Measurements from ENCODE around the gene TMED8.
"Not testable (repeated sequence)": the region's sequence is repeated elsewhere in the genome, so short reads cannot be mapped to it uniquely, and the experiment has no call there.

The TMED8 gene

GRCh38 chr14:77338302-77338701, 38.6 kb downstream of the TMED8 start:
- no peak overlapping the region for H3K9ac ChIP-seq (ENCODE audit: low read depth, low read length)
- no peak overlapping the region; the same call in 1 of the 2 replicates for H3K4me3 ChIP-seq (ENCODE audit: low read length)
- peaks cover 56% of the 10 kb centered on the region for H3K4me1 ChIP-seq (ENCODE audit: insufficient read depth, low read length)
- no peaks in the 10 kb centered on the region for H3K9me3 ChIP-seq (ENCODE audit: insufficient read depth, low read depth, low read length)
- peaks cover 16% of the 10 kb centered on the region for H3K36me3 ChIP-seq (ENCODE audit: insufficient read depth, low read length)
- 80% methylated on average over 2 of the region's 2 CpGs for whole genome bisulfite sequencing
- no peaks in the 10 kb centered on the region for H3K27me3 ChIP-seq (ENCODE audit: insufficient read depth, low read length)
- peak overlapping the region; percentile 86 for H3K27ac ChIP-seq (ENCODE audit: low read depth, low read length)

GRCh38 chr14:77337880-77338279, 39.0 kb downstream of the TMED8 start:
- H3K27me3 ChIP-seq (ENCODE audit: insufficient read depth, low read length) = no peaks in the 10 kb centered on the region
- peak overlapping the region; percentile 38; the same call in 1 of the 2 replicates for H3K9ac ChIP-seq (ENCODE audit: low read depth, low read length)
- peak overlapping the region; percentile 86 for H3K27ac ChIP-seq (ENCODE audit: low read depth, low read length)
- peaks cover 51% of the 10 kb centered on the region for H3K4me1 ChIP-seq (ENCODE audit: insufficient read depth, low read length)
- H3K36me3 ChIP-seq (ENCODE audit: insufficient read depth, low read length) = peaks cover 14% of the 10 kb centered on the region
- peak overlapping the region; percentile 13; the same call in 1 of the 2 replicates for H3K4me3 ChIP-seq (ENCODE audit: low read length)
- H3K9me3 ChIP-seq (ENCODE audit: insufficient read depth, low read depth, low read length) = no peaks in the 10 kb centered on the region
- 47% methylated on average over 2 of the region's 3 CpGs for WGBS

- peak overlapping the region; percentile 86 for H3K27ac ChIP-seq (ENCODE audit: low read depth, low read length)
- H3K36me3 ChIP-seq (ENCODE audit: insufficient read depth, low read length) = peaks cover 14% of the 10 kb centered on the region
- peaks cover 45% of the 10 kb centered on the region for H3K4me1 ChIP-seq (ENCODE audit: insufficient read depth, low read length)
- not testable (repeated sequence) for H3K4me3 ChIP-seq (ENCODE audit: low read length); H3K9me3 ChIP-seq (ENCODE audit: insufficient read depth, low read depth, low read length); H3K9ac ChIP-seq (ENCODE audit: low read depth, low read length); H3K27me3 ChIP-seq (ENCODE audit: insufficient read depth, low read length)
- 95% methylated on average over 9 of the region's 9 CpGs for WGBS
Observed at GRCh38 chr14:77337255-77337654, 39.6 kb downstream of the TMED8 start.

GRCh38 chr14:77335576-77335975, 41.3 kb downstream of the TMED8 start:
- Histone ChIP-seq H3K27ac (ENCODE audit: low read depth, low read length) (no peak overlapping the region), H3K27me3 (ENCODE audit: insufficient read depth, low read length) (no peaks in the 10 kb centered on the region), H3K9ac (ENCODE audit: low read depth, low read length) (no peak overlapping the region), H3K4me1 (ENCODE audit: insufficient read depth, low read length) (peaks cover 40% of the 10 kb centered on the region), H3K4me3 (ENCODE audit: low read length) (no peak overlapping the region), H3K36me3 (ENCODE audit: insufficient read depth, low read length) (peaks cover 5% of the 10 kb centered on the region; the same call in 1 of the 2 replicates), H3K9me3 (ENCODE audit: insufficient read depth, low read depth, low read length) (no peaks in the 10 kb centered on the region)
- 97% methylated on average over 2 of the region's 3 CpGs for WGBS

- no peaks in the 10 kb centered on the region for H3K9me3 ChIP-seq (ENCODE audit: insufficient read depth, low read depth, low read length)
- H3K27me3 ChIP-seq (ENCODE audit: insufficient read depth, low read length) = no peaks in the 10 kb centered on the region
- 94% methylated on average over 7 of the region's 7 CpGs for WGBS
- H3K4me1 ChIP-seq (ENCODE audit: insufficient read depth, low read length) = peaks cover 8% of the 10 kb centered on the region; the same call in 1 of the 2 replicates
- H3K9ac ChIP-seq (ENCODE audit: low read depth, low read length) = no peak overlapping the region
- H3K4me3 ChIP-seq (ENCODE audit: low read length) = no peak overlapping the region
- no peaks in the 10 kb centered on the region for H3K36me3 ChIP-seq (ENCODE audit: insufficient read depth, low read length)
- H3K27ac ChIP-seq (ENCODE audit: low read depth, low read length) = no peak overlapping the region
Observed at GRCh38 chr14:77329872-77330271, 47.0 kb downstream of the TMED8 start.

- no peak overlapping the region for H3K9ac ChIP-seq (ENCODE audit: low read depth, low read length)
- H3K36me3 ChIP-seq (ENCODE audit: insufficient read depth, low read length) = no peaks in the 10 kb centered on the region
- H3K27ac ChIP-seq (ENCODE audit: low read depth, low read length) = no peak overlapping the region
- peaks cover 14% of the 10 kb centered on the region for H3K4me1 ChIP-seq (ENCODE audit: insufficient read depth, low read length)
- no peaks in the 10 kb centered on the region for H3K27me3 ChIP-seq (ENCODE audit: insufficient read depth, low read length)
- WGBS = 98% methylated on average over 1 of the region's 1 CpG
- H3K4me3 ChIP-seq (ENCODE audit: low read length) = no peak overlapping the region
- H3K9me3 ChIP-seq (ENCODE audit: insufficient read depth, low read depth, low read length) = no peaks in the 10 kb centered on the region
Observed at GRCh38 chr14:77327111-77327510, 49.8 kb downstream of the TMED8 start.

- Histone ChIP-seq H3K4me1 (ENCODE audit: insufficient read depth, low read length) (peaks cover 17% of the 10 kb centered on the region), H3K9me3 (ENCODE audit: insufficient read depth, low read depth, low read length) (no peaks in the 10 kb centered on the region), H3K36me3 (ENCODE audit: insufficient read depth, low read length) (no peaks in the 10 kb centered on the region), H3K27me3 (ENCODE audit: insufficient read depth, low read length) (no peaks in the 10 kb centered on the region), H3K4me3 (ENCODE audit: low read length) (no peak overlapping the region), H3K9ac (ENCODE audit: low read depth, low read length) (no peak overlapping the region), H3K27ac (ENCODE audit: low read depth, low read length) (no peak overlapping the region)
- WGBS = 85% methylated on average over 3 of the region's 3 CpGs
Observed at GRCh38 chr14:77325746-77326094, 51.2 kb downstream of the TMED8 start.

GRCh38 chr14:77324816-77325745, 51.8 kb downstream of the TMED8 start:
- Histone ChIP-seq H3K27ac (ENCODE audit: low read depth, low read length) (no peak overlapping the region), H3K9ac (ENCODE audit: low read depth, low read length) (no peak overlapping the region), H3K4me3 (ENCODE audit: low read length) (no peak overlapping the region), H3K27me3 (ENCODE audit: insufficient read depth, low read length) (no peaks in the 10 kb centered on the region), H3K9me3 (ENCODE audit: insufficient read depth, low read depth, low read length) (no peaks in the 10 kb centered on the region), H3K4me1 (ENCODE audit: insufficient read depth, low read length) (peaks cover 17% of the 10 kb centered on the region), H3K36me3 (ENCODE audit: insufficient read depth, low read length) (no peaks in the 10 kb centered on the region)
- whole genome bisulfite sequencing = 86% methylated on average over 9 of the region's 11 CpGs

GRCh38 chr14:77324289-77324688, 52.6 kb downstream of the TMED8 start:
- WGBS = 96% methylated on average over 3 of the region's 3 CpGs
- no peak overlapping the region for H3K9ac ChIP-seq (ENCODE audit: low read depth, low read length)
- H3K27ac ChIP-seq (ENCODE audit: low read depth, low read length) = no peak overlapping the region
- no peaks in the 10 kb centered on the region for H3K36me3 ChIP-seq (ENCODE audit: insufficient read depth, low read length)
- no peak overlapping the region for H3K4me3 ChIP-seq (ENCODE audit: low read length)
- H3K9me3 ChIP-seq (ENCODE audit: insufficient read depth, low read depth, low read length) = no peaks in the 10 kb centered on the region
- peaks cover 24% of the 10 kb centered on the region for H3K4me1 ChIP-seq (ENCODE audit: insufficient read depth, low read length)
- H3K27me3 ChIP-seq (ENCODE audit: insufficient read depth, low read length) = no peaks in the 10 kb centered on the region

GRCh38 chr14:77323571-77323970, 53.3 kb downstream of the TMED8 start:
- Histone ChIP-seq H3K36me3 (ENCODE audit: insufficient read depth, low read length) (no peaks in the 10 kb centered on the region), H3K27ac (ENCODE audit: low read depth, low read length) (no peak overlapping the region), H3K27me3 (ENCODE audit: insufficient read depth, low read length) (no peaks in the 10 kb centered on the region), H3K4me1 (ENCODE audit: insufficient read depth, low read length) (peaks cover 27% of the 10 kb centered on the region), H3K9me3 (ENCODE audit: insufficient read depth, low read depth, low read length) (no peaks in the 10 kb centered on the region), H3K9ac (ENCODE audit: low read depth, low read length) (no peak overlapping the region), H3K4me3 (ENCODE audit: low read length) (no peak overlapping the region)
- 84% methylated on average over 4 of the region's 4 CpGs for WGBS

GRCh38 chr14:77322951-77323350, 53.9 kb downstream of the TMED8 start:
- WGBS = 94% methylated on average over 5 of the region's 5 CpGs
- Histone ChIP-seq H3K27me3 (ENCODE audit: insufficient read depth, low read length) (no peaks in the 10 kb centered on the region), H3K9me3 (ENCODE audit: insufficient read depth, low read depth, low read length) (no peaks in the 10 kb centered on the region), H3K4me3 (ENCODE audit: low read length) (no peak overlapping the region), H3K36me3 (ENCODE audit: insufficient read depth, low read length) (no peaks in the 10 kb centered on the region), H3K4me1 (ENCODE audit: insufficient read depth, low read length) (peaks cover 27% of the 10 kb centered on the region), H3K27ac (ENCODE audit: low read depth, low read length) (no peak overlapping the region), H3K9ac (ENCODE audit: low read depth, low read length) (no peak overlapping the region)
